OCI-LY3 (cell line): ENCODE results near the gene HACD2.

ENCODE experiments used
- H2AFZ ChIP-seq: fragments of 200-600, 300-600 bp; shearing (Covaris generic); 2 replicates; pipeline ENCODE4 v1.6.0; 2014; ENCODE audit warnings: antibody characterized with exemption, low read depth, low read length
- H3K27ac ChIP-seq: fragments of 200-600, 300-600 bp; sonication (generic); 2 replicates; pipeline ENCODE4 v1.5.1; 2014; ENCODE audit warnings: mild to moderate bottlenecking, low read length, moderate library complexity, mixed read lengths
- H3K27me3 ChIP-seq: fragments of 200-600, 300-600 bp; sonication (generic); 2 replicates; pipeline ENCODE4 v1.6.1; 2014; ENCODE audit warnings: low read depth, low read length, mixed read lengths
- H3K36me3 ChIP-seq: fragments of 200-600, 300-600 bp; sonication (generic); replicated peaks from 2 replicates; pipeline ENCODE3; 2014; ENCODE audit warnings: low read depth, low read length, mixed read lengths
- H3K4me1 ChIP-seq: fragments of 300-600, 200-600 bp; sonication (generic); 2 replicates; pipeline ENCODE4 v1.6.1; 2014; ENCODE audit warnings: low read length, mixed read lengths
- H3K4me2 ChIP-seq: fragments of 200-600, 300-600 bp; sonication (generic); 2 replicates; pipeline ENCODE4 v1.6.1; 2014; ENCODE audit warnings: low read length, mixed read lengths
- H3K4me3 ChIP-seq: fragments of 300-600, 200-600 bp; sonication (generic); 2 replicates; pipeline ENCODE4 v1.5.1; 2014; ENCODE audit warnings: antibody characterized with exemption, mild to moderate bottlenecking, low read length, moderate library complexity
- H3K79me2 ChIP-seq: fragments of 300-600, 200-600 bp; shearing (Covaris generic); 2 replicates; pipeline ENCODE4 v1.6.1; 2014; ENCODE audit warnings: mild to moderate bottlenecking, low read length, mixed read lengths
- H3K9ac ChIP-seq: fragments of 300-600, 200-600 bp; shearing (Covaris generic); 2 replicates; pipeline ENCODE4 v1.6.0; 2014; ENCODE audit warnings: mild to moderate bottlenecking, low read length, moderate library complexity
- H3K9me3 ChIP-seq: fragments of 200-600, 300-600 bp; shearing (Covaris generic); 2 replicates; pipeline ENCODE4 v1.6.1; 2014; ENCODE audit warnings: low read length, mixed read lengths; ENCODE audit not compliant: insufficient read depth
- H4K20me1 ChIP-seq: fragments of 200-600, 300-600 bp; sonication (generic); 2 replicates; pipeline ENCODE4 v1.6.1; 2016; ENCODE audit warnings: low read length, mixed read lengths; ENCODE audit not compliant: insufficient read depth
- EZH2phosphoT487 ChIP-seq: fragments of 200-600 bp; shearing (Covaris generic); IDR thresholded peaks from 2 replicates; pipeline ENCODE4 v1.6.1; 2018; ENCODE audit warnings: antibody characterized with exemption, mixed run types, low read depth
- TF ChIP-seq, protein P1 (sequence below): fragments of 200-600, 300-600 bp; sonication (generic); IDR thresholded peaks from 2 replicates; pipeline ENCODE4 v1.5.1; 2014; ENCODE audit warnings: antibody characterized with exemption, low read length, low read depth

Gene HACD2

DNA sequence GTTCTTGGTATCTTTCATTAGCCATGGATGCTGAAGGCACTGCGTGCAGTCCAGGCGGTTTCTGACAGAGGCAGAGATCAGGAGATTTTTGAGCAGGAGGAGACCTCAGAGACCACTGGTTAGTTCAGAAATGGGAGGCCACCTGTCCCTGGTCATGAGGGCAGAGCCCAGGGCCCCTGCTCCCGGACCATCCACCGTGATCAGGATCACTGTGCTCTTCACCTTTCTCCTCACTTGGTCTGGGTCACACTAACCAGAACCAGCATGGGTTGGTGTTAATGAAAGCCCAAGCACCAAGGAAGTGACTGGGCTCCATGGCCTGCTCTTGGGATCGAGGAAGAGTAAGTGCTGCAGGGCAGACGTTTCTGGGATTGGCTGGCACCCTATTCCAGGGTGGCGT, 42.0 kb upstream of the HACD2 start:
- Histone ChIP-seq H3K9me3 (no peaks in the 10 kb centered on the region), H2AFZ (no peak overlapping the region), H3K27ac (no peak overlapping the region), H3K4me1 (no peaks in the 10 kb centered on the region), H3K4me3 (no peak overlapping the region), H3K27me3 (no peaks in the 10 kb centered on the region), H3K4me2 (no peak overlapping the region), H4K20me1 (no peaks in the 10 kb centered on the region), H3K9ac (no peak overlapping the region), H3K36me3 (no peaks in the 10 kb centered on the region), H3K79me2 (no peaks in the 10 kb centered on the region)
- no peak for TF ChIP-seq EZH2phosphoT487
- TF ChIP-seq, protein P1, sequence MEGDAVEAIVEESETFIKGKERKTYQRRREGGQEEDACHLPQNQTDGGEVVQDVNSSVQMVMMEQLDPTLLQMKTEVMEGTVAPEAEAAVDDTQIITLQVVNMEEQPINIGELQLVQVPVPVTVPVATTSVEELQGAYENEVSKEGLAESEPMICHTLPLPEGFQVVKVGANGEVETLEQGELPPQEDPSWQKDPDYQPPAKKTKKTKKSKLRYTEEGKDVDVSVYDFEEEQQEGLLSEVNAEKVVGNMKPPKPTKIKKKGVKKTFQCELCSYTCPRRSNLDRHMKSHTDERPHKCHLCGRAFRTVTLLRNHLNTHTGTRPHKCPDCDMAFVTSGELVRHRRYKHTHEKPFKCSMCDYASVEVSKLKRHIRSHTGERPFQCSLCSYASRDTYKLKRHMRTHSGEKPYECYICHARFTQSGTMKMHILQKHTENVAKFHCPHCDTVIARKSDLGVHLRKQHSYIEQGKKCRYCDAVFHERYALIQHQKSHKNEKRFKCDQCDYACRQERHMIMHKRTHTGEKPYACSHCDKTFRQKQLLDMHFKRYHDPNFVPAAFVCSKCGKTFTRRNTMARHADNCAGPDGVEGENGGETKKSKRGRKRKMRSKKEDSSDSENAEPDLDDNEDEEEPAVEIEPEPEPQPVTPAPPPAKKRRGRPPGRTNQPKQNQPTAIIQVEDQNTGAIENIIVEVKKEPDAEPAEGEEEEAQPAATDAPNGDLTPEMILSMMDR: no peak

DNA sequence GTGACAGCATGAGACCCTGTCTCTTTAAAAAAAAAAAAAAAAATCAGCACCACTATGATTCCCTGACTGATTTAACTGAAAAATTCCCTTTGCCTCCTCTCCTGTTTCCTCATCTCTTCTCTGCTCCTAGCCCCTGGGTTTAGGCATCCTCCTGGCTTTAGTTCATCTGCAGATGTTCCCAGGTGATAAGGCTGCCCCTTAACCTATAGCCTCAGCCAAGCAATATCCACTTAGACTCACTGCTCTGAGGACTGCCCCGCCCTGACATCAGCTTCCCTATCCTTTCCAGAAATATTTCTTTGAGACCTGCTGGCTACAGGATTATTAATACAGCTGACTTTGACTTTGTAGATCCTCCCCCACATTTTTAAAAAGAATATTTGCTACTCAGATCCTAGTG, 39.4 kb upstream of the HACD2 start:
- Histone ChIP-seq H3K4me3 (no peak overlapping the region), H3K9ac (no peak overlapping the region), H3K4me2 (no peak overlapping the region), H3K79me2 (no peaks in the 10 kb centered on the region), H3K4me1 (peaks cover 2% of the 10 kb centered on the region), H3K36me3 (no peaks in the 10 kb centered on the region), H2AFZ (no peak overlapping the region), H3K27me3 (no peaks in the 10 kb centered on the region), H3K27ac (no peak overlapping the region), H3K9me3 (no peaks in the 10 kb centered on the region), H4K20me1 (no peaks in the 10 kb centered on the region)
- TF ChIP-seq EZH2phosphoT487: no peak
- TF ChIP-seq, protein P1: no peak

DNA sequence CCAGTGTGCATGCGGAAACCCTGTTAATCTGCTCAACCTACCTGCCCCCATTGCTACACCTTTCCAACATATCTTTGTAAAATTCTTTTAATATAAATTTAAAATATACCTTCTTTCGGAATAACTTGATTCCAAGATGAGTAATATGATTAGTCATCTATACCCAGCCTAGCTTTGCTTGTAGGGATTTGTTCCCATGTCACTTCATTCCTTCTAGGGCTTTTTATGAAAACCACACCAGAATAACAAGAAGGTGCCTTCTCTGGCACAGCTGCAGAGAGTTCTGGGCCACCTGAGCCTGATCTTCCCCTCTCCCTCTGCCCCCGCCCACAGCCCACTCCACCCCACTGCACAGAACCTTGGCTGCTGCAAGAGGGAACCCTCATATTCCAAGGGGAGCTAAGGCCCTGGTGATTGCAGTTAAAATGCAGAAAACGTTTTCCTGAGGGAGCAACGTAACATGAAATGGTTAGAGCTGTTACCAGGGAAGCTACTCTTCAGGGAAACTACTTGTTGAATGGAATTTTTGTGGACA, 38.6 kb upstream of the HACD2 start:
- H3K36me3 ChIP-seq: no peaks in the 10 kb centered on the region
- no peaks in the 10 kb centered on the region for H3K27me3 ChIP-seq
- no peaks in the 10 kb centered on the region for H3K9me3 ChIP-seq
- no peak overlapping the region for H3K27ac ChIP-seq
- no peaks in the 10 kb centered on the region for H3K79me2 ChIP-seq
- no peak overlapping the region for H3K9ac ChIP-seq
- no peak overlapping the region for H2AFZ ChIP-seq
- H4K20me1 ChIP-seq: no peaks in the 10 kb centered on the region
- TF ChIP-seq, protein P1: no peak
- no peak for TF ChIP-seq EZH2phosphoT487
- no peak overlapping the region for H3K4me3 ChIP-seq
- H3K4me1 ChIP-seq: peaks cover 11% of the 10 kb centered on the region
- H3K4me2 ChIP-seq: no peak overlapping the region

- Histone ChIP-seq H2AFZ (no peak overlapping the region), H3K36me3 (no peaks in the 10 kb centered on the region), H3K9ac (no peak overlapping the region), H4K20me1 (no peaks in the 10 kb centered on the region), H3K27me3 (no peaks in the 10 kb centered on the region), H3K4me3 (no peak overlapping the region), H3K79me2 (no peaks in the 10 kb centered on the region), H3K4me2 (no peak overlapping the region), H3K9me3 (no peaks in the 10 kb centered on the region), H3K4me1 (peaks cover 18% of the 10 kb centered on the region), H3K27ac (no peak overlapping the region)
- TF ChIP-seq EZH2phosphoT487: no peak
- TF ChIP-seq, protein P1: no peak
Measured at GRCh38 chr3:123622766-123623165, 37.9 kb upstream of the HACD2 start.
